IPS DF 6.9 (cell line): ENCODE data around the gene KLK4.
"Not testable (repeated sequence)": the region's sequence is repeated elsewhere in the genome, so short reads cannot be mapped to it uniquely, and the experiment has no call there.

ENCODE experiments used
- DNase-seq: peaks from one replicate; pipeline ENCODE4 v3.0.0-alpha.2; 2013; ENCODE audit warnings: low read depth, low spot score
- H3K27ac ChIP-seq: one replicate; pipeline ENCODE4 v1.5.1; 2013; ENCODE audit warnings: low read length, control low read depth
- H3K27me3 ChIP-seq: 2 replicates; pipeline ENCODE4 v1.6.1; 2013; ENCODE audit warnings: mild to moderate bottlenecking, low read length; ENCODE audit not compliant: control insufficient read depth, insufficient read depth
- H3K36me3 ChIP-seq: 2 replicates; pipeline ENCODE4 v1.6.1; 2013; ENCODE audit warnings: low read length; ENCODE audit not compliant: control insufficient read depth, insufficient read depth
- H3K4me1 ChIP-seq: 2 replicates; pipeline ENCODE4 v1.6.1; 2013; ENCODE audit warnings: low read length; ENCODE audit not compliant: control insufficient read depth, insufficient read depth
- H3K4me3 ChIP-seq: 2 replicates; pipeline ENCODE4 v1.5.1; 2013; ENCODE audit warnings: mild to moderate bottlenecking, low read length
- H3K9me3 ChIP-seq: 2 replicates; pipeline ENCODE4 v1.6.1; 2013; ENCODE audit warnings: low read length, inconsistent platforms; ENCODE audit not compliant: control insufficient read depth, insufficient read depth
- WGBS: extraction: QIAGEN DNeasy Blood & Tissue Kit; methylation state at CpG from one replicate; pipeline ENCODE4 v1.1.7; 2013; ENCODE audit warnings: mixed read lengths, missing lambda C conversion rate; ENCODE audit not compliant: insufficient read length, insufficient coverage; 5-methylcytosine and 5-hydroxymethylcytosine counted together

The KLK4 gene

GRCh38 chr19:50897191-50897607 lies 14.0 kb downstream of the KLK4 start:
- Histone ChIP-seq H3K27ac (no peak overlapping the region), H3K36me3 (no peaks in the 10 kb centered on the region), H3K4me3 (no peak overlapping the region), H3K27me3 (no peaks in the 10 kb centered on the region), H3K9me3 (peaks cover 4% of the 10 kb centered on the region), H3K4me1 (no peaks in the 10 kb centered on the region)
- no CpG with 5 or more reads among the region's 3 CpGs for WGBS
- no peak for DNase-seq

GRCh38 chr19:50896591-50897190 lies 14.5 kb downstream of the KLK4 start:
- DNase-seq = no peak
- no peak overlapping the region for H3K27ac ChIP-seq
- no CpG with 5 or more reads among the region's 6 CpGs for WGBS

DNA sequence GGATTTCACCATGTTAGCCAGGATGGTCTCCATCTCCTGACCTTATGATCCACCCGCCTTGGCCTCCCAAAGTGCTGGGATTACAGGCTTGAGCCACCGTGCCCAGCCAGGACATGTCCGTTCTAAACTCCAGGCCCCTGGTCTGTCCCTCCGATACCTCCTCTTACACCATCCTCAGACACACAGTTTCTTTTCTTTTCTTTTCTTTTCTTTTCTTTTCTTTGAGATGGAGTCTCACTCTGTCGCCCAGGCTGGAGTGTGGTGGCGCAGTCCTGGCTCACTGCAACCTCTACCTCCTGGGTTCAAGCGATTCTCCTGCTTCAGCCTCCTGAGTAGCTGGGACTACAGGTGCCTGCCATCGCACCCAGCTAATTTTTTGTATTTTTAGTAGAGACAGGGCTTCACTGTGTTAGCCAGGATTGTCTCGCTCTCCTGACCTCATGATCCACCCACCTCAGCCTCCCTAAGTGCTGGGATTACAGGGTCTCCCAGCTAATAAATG lies 15.1 kb downstream of the KLK4 start:
- not testable (repeated sequence) for H3K27ac ChIP-seq, DNase-seq, H3K36me3 ChIP-seq, H3K4me3 ChIP-seq, H3K27me3 ChIP-seq, H3K4me1 ChIP-seq, H3K9me3 ChIP-seq
- no CpG with 5 or more reads among the region's 9 CpGs for WGBS

More at GRCh38 chr19:50896591-50897190, 14.5 kb downstream of the KLK4 start:
- Histone ChIP-seq H3K36me3 (no peaks in the 10 kb centered on the region), H3K4me3 (no peak overlapping the region), H3K4me1 (no peaks in the 10 kb centered on the region), H3K9me3 (peaks cover 4% of the 10 kb centered on the region), H3K27me3 (no peaks in the 10 kb centered on the region)

GRCh38 chr19:50894478-50895356 lies 16.5 kb downstream of the KLK4 start:
- Histone ChIP-seq H3K27ac (no peak overlapping the region), H3K27me3 (no peaks in the 10 kb centered on the region), H3K36me3 (no peaks in the 10 kb centered on the region), H3K4me3 (no peak overlapping the region), H3K4me1 (no peaks in the 10 kb centered on the region), H3K9me3 (peaks cover 4% of the 10 kb centered on the region)
- DNase-seq = no peak
- 100% methylated on average over 1 of the region's 10 CpGs for WGBS

GRCh38 chr19:50893047-50893736 lies 18.0 kb downstream of the KLK4 start:
- no peaks in the 10 kb centered on the region for H3K4me1 ChIP-seq
- no peak for DNase-seq
- no peaks in the 10 kb centered on the region for H3K36me3 ChIP-seq
- H3K4me3 ChIP-seq = no peak overlapping the region
- no CpG with 5 or more reads among the region's 18 CpGs for WGBS
- no peaks in the 10 kb centered on the region for H3K27me3 ChIP-seq
- peaks cover 4% of the 10 kb centered on the region for H3K9me3 ChIP-seq
- no peak overlapping the region for H3K27ac ChIP-seq

GRCh38 chr19:50891253-50891625 lies 20.0 kb downstream of the KLK4 start:
- WGBS = no CpG with 5 or more reads among the region's 5 CpGs
- DNase-seq = no peak
- Histone ChIP-seq H3K4me3 (no peak overlapping the region), H3K4me1 (no peaks in the 10 kb centered on the region), H3K27ac (no peak overlapping the region), H3K27me3 (no peaks in the 10 kb centered on the region), H3K9me3 (peaks cover 4% of the 10 kb centered on the region), H3K36me3 (no peaks in the 10 kb centered on the region)

DNA sequence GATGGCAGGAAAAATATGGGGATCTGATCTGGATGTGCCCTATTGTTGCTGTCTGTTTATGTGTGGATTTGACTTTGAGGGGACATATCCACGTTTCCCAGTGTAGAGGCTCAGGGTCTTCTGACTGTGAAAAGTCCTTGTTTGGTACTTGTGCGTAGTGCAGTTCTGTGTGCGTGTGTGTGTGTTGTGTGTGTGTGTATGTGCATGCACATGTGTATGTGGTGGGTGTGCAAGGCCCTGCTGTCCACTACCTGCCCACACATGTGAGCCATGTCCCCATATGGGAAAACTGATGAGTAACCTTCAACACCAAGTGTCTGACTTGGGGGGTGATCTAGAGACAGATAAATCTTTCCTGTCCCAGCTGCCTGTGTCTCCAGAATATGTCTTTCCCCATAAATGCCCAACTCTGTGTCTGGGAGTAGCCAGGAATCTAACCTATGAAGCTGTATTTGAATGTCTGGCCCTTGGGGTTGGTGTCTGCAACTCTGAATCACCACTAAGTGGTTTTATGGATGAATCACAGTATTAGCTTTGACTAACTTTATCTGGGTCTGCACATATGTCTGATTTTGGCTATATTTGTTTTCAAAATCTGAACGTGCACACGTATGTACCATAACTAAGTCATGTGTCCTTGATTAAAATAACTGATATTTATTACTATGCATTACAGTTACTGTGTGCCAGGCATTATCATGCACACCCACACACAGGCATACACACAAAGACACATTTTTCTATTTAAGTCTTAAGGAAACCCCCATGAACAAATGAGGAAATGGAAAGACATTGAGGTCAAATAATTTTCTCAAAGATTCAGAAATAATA lies 20.6 kb downstream of the KLK4 start:
- Histone ChIP-seq H3K36me3 (no peaks in the 10 kb centered on the region), H3K27me3 (no peaks in the 10 kb centered on the region), H3K9me3 (peaks cover 4% of the 10 kb centered on the region), H3K27ac (no peak overlapping the region), H3K4me1 (no peaks in the 10 kb centered on the region), H3K4me3 (no peak overlapping the region)
- WGBS = no CpG with 5 or more reads among the region's 5 CpGs
- DNase-seq = no peak

DNA sequence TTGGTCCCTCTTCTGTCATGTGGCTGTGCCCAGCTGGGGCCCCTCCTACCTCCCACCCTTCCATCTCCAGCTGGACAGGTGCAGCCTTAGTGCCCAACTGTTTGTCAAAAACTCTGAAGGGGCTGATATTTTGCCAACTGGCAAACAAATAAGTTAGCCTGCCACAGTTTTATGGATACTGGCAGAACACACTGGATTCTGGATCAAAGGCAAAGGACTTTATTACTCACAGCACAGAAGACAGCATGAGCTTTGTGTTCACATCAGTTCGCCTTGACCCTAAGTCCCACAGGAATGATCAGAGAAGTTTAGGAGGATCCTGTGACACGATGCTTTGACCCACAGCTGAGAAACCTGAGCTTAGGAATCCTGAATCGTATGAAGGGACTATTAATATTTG lies 21.6 kb downstream of the KLK4 start:
- Histone ChIP-seq H3K27ac (no peak overlapping the region), H3K36me3 (no peaks in the 10 kb centered on the region), H3K4me1 (no peaks in the 10 kb centered on the region), H3K9me3 (peaks cover under 1% of the 10 kb centered on the region; the same call in 1 of the 2 replicates), H3K27me3 (no peaks in the 10 kb centered on the region), H3K4me3 (no peak overlapping the region)
- no CpG with 5 or more reads among the region's 3 CpGs for WGBS
- no peak for DNase-seq

GRCh38 chr19:50882188-50882587 lies 29.0 kb downstream of the KLK4 start:
- no peaks in the 10 kb centered on the region for H3K36me3 ChIP-seq
- no peak overlapping the region for H3K4me3 ChIP-seq
- H3K27ac ChIP-seq = no peak overlapping the region
- H3K27me3 ChIP-seq = no peaks in the 10 kb centered on the region
- H3K9me3 ChIP-seq = peaks cover 1% of the 10 kb centered on the region
- no CpG with 5 or more reads among the region's 3 CpGs for WGBS
- no peak for DNase-seq
- H3K4me1 ChIP-seq = no peaks in the 10 kb centered on the region

DNA sequence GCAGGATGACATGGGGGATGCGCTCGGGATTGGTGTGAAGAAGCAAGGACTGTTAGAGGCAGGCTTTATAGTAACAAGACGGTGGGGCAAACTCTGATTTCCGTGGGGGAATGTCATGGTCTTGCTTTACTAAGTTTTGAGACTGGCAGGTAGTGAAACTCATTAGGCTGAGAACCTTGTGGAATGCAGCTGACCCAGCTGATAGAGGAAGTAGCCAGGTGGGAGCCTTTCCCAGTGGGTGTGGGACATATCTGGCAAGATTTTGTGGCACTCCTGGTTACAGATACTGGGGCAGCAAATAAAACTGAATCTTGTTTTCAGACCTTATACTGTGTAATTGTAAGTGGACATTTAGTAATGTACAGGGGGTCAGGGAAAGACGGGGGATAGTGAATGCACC lies 31.0 kb downstream of the KLK4 start:
- no peak for DNase-seq
- Histone ChIP-seq H3K4me3 (no peak overlapping the region), H3K27me3 (no peaks in the 10 kb centered on the region; the same call in 1 of the 2 replicates), H3K4me1 (no peaks in the 10 kb centered on the region), H3K9me3 (peaks cover 1% of the 10 kb centered on the region), H3K27ac (no peak overlapping the region), H3K36me3 (no peaks in the 10 kb centered on the region)
- WGBS = no CpG with 5 or more reads among the region's 5 CpGs
